Tibial nerve (tissue), 4 donors: ENCODE data around the gene SMIM44.

Experiments used
- CTCF ChIP-seq, 5 experiments: fragments of 200-600 bp in 3 of 5; fragments of 450-650 bp in 2 of 5; sonication (generic) in 3 of 5; IDR thresholded peaks; one replicate each; pipeline ENCODE4 v1.5.1; 2016 to 2019; ENCODE audit warnings: antibody characterized with exemption in 5 of 5, mild to moderate bottlenecking in 3 of 5, moderate library complexity in 2 of 5
- EP300 ChIP-seq, 2 donors: sonication (generic); formaldehyde crosslinking; IDR thresholded peaks; one replicate each; pipeline ENCODE4 v1.6.1; 2017; ENCODE audit warnings: antibody characterized with exemption in 2 of 2, mild to moderate bottlenecking in 1 of 2

GRCh38 chr19:3457528-3458228 is 25.6 kb downstream of the SMIM44 start:
- TF ChIP-seq CTCF (IDR thresholded peaks at IDR 0.05) (no peak), EP300 (IDR thresholded peaks at IDR 0.05) (no peak)
